ENCODE data around the gene ZNF526.

The ZNF526 gene

GRCh38 chr19:42225718-42226292, 5.7 kb downstream of the ZNF526 start:
- DNase-seq, result no peak

DNA sequence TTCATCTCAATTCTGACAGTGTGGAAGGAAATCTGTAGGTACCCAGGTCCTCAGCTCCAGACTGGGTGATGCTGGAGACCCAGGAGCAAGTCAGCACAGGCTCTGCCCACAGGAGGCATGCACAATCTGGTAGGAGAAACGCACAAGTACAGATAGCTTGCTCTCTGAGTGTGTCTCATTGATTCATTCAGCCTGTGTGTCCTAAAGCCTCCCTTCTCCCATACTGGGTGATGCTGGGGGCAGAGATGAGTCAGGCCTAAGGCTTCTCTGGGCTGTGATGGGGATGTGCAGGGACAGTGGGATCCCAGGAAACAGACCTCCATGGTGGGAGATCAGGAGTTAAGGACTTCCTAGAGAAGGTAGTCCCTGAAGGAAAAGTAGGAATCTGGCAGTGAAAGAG, 6.8 kb downstream of the ZNF526 start:
- DNase-seq, result no peak

- no peak for DNase-seq
These were observed 8.5 kb downstream of the ZNF526 start for GRCh38 chr19:42228641-42229040.

- DNase-seq, result no peak
These were observed 9.3 kb downstream of the ZNF526 start for GRCh38 chr19:42229301-42229854.

GRCh38 chr19:42229855-42230351, 9.8 kb downstream of the ZNF526 start:
- no peak for DNase-seq

DNA sequence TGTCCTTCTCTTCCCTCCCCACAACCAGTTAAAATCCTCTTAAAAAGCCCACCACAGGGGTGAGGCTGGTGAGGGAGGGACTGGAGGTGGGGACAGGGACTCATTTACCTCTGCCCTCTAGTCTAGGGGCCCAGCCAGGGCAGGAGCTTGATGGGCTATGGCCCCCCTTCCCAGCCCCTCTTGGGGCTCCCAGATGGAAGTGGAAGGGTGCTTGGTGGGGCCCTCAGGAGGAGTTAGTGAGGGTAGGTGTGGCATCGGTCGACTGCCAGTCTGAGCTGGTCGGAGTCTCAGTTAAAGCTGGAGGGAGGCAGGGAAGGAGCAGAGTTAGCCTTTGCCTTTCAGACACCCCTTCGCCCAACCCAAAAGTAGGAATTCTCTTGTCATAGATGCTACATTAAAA, 10.5 kb downstream of the ZNF526 start:
- DNase-seq, result no peak

DNA sequence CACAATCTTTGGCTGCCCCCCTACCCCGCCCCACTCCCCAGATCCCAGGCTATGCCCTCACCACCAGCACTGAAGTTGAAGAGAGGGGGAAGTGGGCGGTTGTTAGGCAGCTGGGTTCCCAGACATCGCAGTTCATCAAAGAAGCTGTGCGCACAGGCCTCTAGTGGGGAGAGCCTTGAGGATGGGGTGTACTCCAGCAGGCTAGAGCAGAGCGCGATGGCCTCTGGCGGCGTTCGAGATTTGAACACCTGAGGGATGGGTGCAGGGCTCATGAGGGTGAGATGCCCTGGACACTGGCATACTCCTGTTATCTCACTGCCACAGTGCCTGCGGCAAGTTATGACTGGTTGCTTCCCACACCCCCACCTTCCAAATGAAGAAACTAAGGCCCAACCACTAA, 12.3 kb downstream of the ZNF526 start:
- no peak for DNase-seq

DNA sequence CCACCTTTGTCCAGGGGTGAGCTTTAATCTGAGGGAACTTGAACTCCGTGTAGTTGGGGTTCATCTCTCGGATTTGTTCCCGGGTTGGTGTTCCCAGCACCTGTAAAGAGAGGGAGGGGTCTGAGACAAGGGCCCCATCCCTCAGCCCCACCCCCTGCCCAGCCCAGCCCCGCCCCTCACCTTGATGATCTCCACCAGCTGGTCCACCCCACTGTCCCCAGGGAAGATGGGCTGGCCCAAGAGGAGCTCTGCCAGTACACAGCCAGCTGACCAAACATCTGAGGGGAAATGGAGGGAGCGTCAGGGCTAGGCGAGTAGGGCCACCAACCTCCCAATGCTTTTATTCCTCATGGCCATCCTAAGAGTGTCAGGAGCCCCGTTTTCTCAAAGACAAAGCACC, 13.0 kb downstream of the ZNF526 start:
- DNase-seq, result no peak

DNA sequence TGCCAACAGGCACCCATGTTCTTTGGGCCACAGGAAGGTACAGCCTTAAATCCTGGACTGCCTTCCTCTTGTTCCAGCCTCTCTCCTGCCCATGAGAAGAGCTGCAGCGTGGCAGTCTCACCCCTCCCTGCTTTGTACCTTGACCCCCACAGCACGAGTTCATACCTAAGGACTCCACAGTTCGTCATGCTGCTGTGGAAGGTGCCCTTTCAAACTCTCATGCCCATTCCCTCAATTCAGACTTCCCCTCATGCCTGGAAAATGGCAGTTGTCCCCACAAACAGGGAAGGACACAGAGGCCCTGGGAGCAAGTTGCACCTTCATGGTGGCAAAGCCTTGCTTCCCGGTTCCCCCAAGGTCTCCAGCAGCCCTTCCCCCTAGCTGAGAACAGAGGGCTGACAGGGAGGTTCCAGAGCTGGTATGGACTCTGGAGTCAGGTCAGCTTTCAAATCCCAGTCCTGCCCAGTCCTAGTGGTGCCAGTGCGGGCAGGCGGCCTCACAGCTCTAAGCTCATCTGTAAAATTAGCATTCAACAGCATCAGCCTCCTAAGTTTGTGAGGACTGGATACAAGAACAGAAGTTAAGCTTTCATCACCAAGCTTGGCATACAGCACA, 13.7 kb downstream of the ZNF526 start:
- no peak for DNase-seq

GRCh38 chr19:42234364-42234763, 14.3 kb downstream of the ZNF526 start:
- no peak for DNase-seq

DNA sequence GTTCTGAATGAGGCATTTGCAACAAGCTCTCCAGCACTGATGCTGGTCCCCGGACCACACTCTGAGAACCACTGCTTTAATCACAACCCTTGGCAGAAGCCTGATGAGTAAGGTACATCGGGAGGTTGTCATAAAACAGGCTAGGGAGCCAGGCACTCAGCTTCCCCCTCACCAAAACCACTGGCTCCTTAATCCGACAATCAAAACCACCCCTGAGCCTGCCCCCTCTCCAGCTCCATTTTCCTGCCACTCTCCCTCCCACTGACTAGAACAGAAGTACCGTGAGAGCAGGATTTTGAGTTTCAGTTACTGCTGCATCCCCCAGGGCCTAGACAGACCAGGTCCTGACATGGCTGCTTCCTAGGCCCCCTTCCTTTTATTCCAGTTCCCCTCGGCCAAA, 15.1 kb downstream of the ZNF526 start:
- no peak for DNase-seq

DNA sequence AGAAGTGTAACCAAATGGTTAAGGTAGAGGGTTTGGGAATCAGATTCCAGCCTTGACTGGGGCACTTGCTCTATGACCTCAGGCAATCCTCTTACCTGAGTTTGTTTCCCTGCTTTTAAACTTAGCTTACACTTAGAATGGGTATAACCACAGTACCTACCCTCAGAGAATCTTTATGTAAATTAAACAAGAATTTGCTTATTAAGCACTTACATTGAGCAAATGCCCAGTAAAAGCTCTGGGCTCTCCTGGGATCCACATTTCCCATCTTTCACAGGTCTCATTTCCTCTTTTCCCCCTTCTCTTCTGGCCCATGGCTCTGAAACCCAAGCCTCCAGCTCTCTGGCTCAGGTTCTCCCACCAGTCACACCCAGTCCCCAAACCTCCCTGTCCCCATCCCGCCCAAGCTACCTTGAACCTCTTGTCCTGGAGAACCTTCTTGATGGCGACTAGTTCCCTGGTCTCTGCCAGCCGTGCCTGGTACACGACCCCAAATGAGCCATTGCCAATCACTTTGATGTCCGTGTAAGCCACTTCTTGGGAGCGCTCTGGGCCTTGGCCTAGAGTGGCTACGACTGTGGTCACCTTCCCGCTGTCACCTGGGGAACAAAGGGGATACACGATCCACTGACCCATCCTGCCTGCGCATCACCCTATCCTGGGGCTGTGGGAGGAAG, 19.6 kb downstream of the ZNF526 start:
- no peak for DNase-seq

GRCh38 chr19:42241279-42241678, 21.2 kb downstream of the ZNF526 start:
- no peak for DNase-seq

GRCh38 chr19:42242069-42242511, 22.0 kb downstream of the ZNF526 start:
- no peak for DNase-seq

DNA sequence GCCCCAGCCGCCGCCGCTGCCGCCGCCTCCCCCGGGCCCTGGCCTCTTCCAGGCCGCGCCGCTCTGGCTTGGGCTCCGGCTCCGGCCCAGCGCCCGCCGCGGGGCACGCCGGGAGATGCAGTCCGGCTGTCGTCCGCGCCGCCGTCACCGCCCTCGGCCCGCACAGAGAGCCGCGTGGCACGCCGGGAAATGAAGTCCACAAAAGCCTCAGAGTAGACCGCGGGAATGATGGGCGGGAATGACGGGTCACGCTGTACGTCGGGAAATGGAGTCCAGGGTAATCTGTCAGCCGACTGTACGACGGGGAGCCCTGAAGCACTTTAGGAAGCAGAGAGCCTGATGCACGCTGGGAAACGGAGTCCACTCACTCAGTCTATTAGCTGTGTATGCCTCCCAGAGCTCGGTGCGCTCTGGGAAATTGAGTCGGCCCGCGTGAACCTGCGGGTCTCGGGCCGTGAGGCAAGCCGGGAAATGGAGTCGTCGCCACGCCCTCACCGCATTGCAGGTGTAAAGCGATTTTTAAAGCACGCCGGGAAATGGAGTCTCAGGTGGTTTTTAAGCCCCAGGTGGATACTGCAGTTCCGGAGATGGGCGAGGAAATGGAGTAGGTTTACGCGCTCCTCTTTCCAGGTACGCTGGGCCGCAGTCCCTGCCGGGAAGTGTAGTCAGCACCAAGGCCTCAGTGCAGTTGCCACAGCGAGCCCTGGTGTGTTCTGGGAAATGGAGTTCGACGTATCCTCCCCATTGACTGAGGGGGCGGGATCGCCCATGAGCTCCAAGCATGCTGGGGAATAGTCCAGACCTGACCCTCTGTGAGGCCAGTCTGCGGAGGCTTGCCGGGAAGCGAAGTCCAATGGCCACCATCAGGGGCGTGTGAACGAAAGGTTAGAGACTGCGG, 22.6 kb downstream of the ZNF526 start, which contains the start of gene GSK3A:
Gene GSK3A, minus strand, starts transcription at position 91 of the 898 bp plus-strand sequence. CDS start 137 bp downstream, outside the sequence.
- peak; percentile 98 to 99 for DNase-seq

GRCh38 chr19:42244347-42245220, 24.5 kb downstream of the ZNF526 start:
- DNase-seq, result peak; percentile 93 to 94

DNA sequence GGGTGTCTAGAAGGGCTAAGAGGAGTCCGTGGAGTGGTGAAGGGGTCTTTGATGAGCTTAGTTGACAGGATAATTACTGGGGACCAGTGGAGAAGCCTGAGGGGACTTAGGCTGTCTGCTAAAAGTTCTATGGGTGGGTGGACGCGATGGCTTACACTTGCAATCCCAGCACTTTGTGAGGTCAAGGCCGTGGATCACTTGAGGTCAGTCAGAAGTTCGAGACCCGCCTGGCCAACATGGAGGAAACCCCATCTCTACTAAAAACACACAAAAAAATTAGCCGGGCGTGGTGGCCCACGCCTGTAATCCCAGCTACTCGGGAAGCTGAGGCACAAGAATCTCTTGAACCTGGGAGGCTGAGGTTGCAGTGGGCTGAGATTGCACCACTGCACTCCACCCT, 25.1 kb downstream of the ZNF526 start:
- DNase-seq, result no peak

- DNase-seq, result peak; percentile 39 to 49
These were observed 26.2 kb downstream of the ZNF526 start for GRCh38 chr19:42246143-42246921.

- DNase-seq, result peak; percentile 35 to 47
These were observed 27.0 kb downstream of the ZNF526 start for GRCh38 chr19:42246922-42247639.

GRCh38 chr19:42247640-42248199, 27.6 kb downstream of the ZNF526 start:
- DNase-seq, result peak; percentile 29 to 31

Measured in CD4-positive, alpha-beta T cell treated with Interleukin-4 for 1 hour (primary cell).